Measurements from ENCODE around the gene DDAH2.

The DDAH2 gene

GRCh38 chr6:31737991-31738979 is 9.2 kb upstream of the DDAH2 start:
- H3K4me1 ChIP-seq, result peaks cover 0 to 48% (median 28%) of the 10 kb centered on the region in 4 donors
- no peak overlapping the region for H3K4me3 ChIP-seq

GRCh38 chr6:31737315-31737990 is 8.4 kb upstream of the DDAH2 start:
- intact Hi-C loops (cut with DNase I; ENCODE audit: low total_unique reads), result loop anchor here (5.0 kb wide), 1 partner anchor 35 kb away; the partner anchor contains the start of gene ABHD16A
- Histone ChIP-seq H3K36me3 (peaks cover 18 to 19% (median 18%) of the 10 kb centered on the region in 3 donors), H3K27me3 (no peaks in the 10 kb centered on the region), H3K27ac (peak overlapping the region; percentile 86 to 96), H3K4me3 (no peak overlapping the region), H3K4me1 (peaks cover 0 to 48% (median 28%) of the 10 kb centered on the region in 4 donors), H3K9me3 (no peaks in the 10 kb centered on the region)
- no peak for DNase-seq
- no peak for TF ChIP-seq CTCF (IDR thresholded peaks at IDR 0.05)

More at GRCh38 chr6:31737991-31738979, 9.2 kb upstream of the DDAH2 start:
- peaks cover 10 to 11% (median 10%) of the 10 kb centered on the region in 3 donors for H3K36me3 ChIP-seq
- intact Hi-C loops (cut with DNase I; ENCODE audit: low total_unique reads), result loop anchor here (5.0 kb wide), 1 partner anchor 36 kb away; the partner anchor contains the start of gene ABHD16A
- H3K9me3 ChIP-seq, result no peaks in the 10 kb centered on the region
- DNase-seq, result peak in 1 of 2 donors; percentile 56
- no peaks in the 10 kb centered on the region for H3K27me3 ChIP-seq
- H3K27ac ChIP-seq, result peak overlapping the region in 1 of 2 donors; percentile 19
- TF ChIP-seq CTCF (IDR thresholded peaks at IDR 0.05), result no peak

- intact Hi-C loops (cut with DNase I; ENCODE audit: low total_unique reads), result loop anchor here (5.0 kb wide), 1 partner anchor 35 kb away; the partner anchor contains the start of gene ABHD16A
- no peak for DNase-seq
Measured at GRCh38 chr6:31736768-31737314, 7.7 kb upstream of the DDAH2 start.

GRCh38 chr6:31736021-31736767 is 7.1 kb upstream of the DDAH2 start, which contains the start of gene CLIC1:
Gene CLIC1, minus strand, starts transcription at chr6:31736530. Its CDS starts 230 bp downstream, at chr6:31736300.
- DNase-seq, result peak; percentile 92 to 95
- intact Hi-C loops (cut with DNase I; ENCODE audit: low total_unique reads), result loop anchor here (5.0 kb wide), 1 partner anchor 34 kb away; the partner anchor contains the start of gene ABHD16A

More at GRCh38 chr6:31736768-31737314, 7.7 kb upstream of the DDAH2 start:
- no peak for TF ChIP-seq CTCF (IDR thresholded peaks at IDR 0.05)
- Histone ChIP-seq H3K4me1 (peaks cover 0 to 48% (median 28%) of the 10 kb centered on the region in 4 donors), H3K36me3 (peaks cover 24 to 25% (median 25%) of the 10 kb centered on the region in 3 donors), H3K27ac (peak overlapping the region; percentile 86 to 96), H3K9me3 (no peaks in the 10 kb centered on the region), H3K4me3 (peak overlapping the region; percentile 64 to 87), H3K27me3 (no peaks in the 10 kb centered on the region)

More at GRCh38 chr6:31736021-31736767, 7.1 kb upstream of the DDAH2 start, which contains the start of gene CLIC1:
- H3K4me3 ChIP-seq, result peak within 1 kb of the TSS; percentile 64 to 87
- no peak for TF ChIP-seq CTCF (IDR thresholded peaks at IDR 0.05)
- peaks cover 31 to 32% (median 31%) of the 10 kb centered on the region in 3 donors for H3K36me3 ChIP-seq
- H3K4me1 ChIP-seq, result peaks cover 0 to 48% (median 28%) of the 10 kb centered on the region in 4 donors
- H3K27me3 ChIP-seq, result no peaks in the 10 kb centered on the region
- no peaks in the 10 kb centered on the region for H3K9me3 ChIP-seq
- peak within 1 kb of the TSS; percentile 86 to 96 for H3K27ac ChIP-seq
